Measurements from ENCODE around the gene BBS2.

Gene BBS2

DNA sequence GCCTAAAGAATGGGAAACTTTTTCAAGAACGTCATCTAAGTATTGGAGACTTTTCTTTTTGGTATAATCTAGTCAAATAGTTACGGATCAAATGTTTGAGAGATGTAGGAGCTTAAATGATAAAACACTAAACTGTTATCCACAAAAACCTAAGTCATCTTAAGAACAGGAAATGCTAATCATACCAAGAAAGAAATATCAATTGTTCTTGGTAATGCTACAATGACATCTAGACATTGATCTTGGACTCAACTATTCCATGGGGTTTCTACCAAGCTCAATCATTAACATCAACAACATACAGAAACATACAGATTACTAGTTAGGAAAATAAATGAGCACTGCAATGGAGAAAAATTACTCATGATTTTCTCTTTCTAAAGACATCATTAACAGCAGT is 72.5 kb downstream of the BBS2 start:
- ChIA-PET CTCF (interaction anchor here (1.0 to 1.6 kb wide), 3 partner anchors 130 to 982 kb away, joined by 3 read pairs; no protein-coding TSS in a partner anchor), POLR2A (no interaction called here)
- no peak for DNase-seq (ENCODE audit: low read depth, low spot score)
- no peak overlapping the region for H3K4me3 ChIP-seq (ENCODE audit: low read depth, low read length)
- TF ChIP-seq, protein P1, sequence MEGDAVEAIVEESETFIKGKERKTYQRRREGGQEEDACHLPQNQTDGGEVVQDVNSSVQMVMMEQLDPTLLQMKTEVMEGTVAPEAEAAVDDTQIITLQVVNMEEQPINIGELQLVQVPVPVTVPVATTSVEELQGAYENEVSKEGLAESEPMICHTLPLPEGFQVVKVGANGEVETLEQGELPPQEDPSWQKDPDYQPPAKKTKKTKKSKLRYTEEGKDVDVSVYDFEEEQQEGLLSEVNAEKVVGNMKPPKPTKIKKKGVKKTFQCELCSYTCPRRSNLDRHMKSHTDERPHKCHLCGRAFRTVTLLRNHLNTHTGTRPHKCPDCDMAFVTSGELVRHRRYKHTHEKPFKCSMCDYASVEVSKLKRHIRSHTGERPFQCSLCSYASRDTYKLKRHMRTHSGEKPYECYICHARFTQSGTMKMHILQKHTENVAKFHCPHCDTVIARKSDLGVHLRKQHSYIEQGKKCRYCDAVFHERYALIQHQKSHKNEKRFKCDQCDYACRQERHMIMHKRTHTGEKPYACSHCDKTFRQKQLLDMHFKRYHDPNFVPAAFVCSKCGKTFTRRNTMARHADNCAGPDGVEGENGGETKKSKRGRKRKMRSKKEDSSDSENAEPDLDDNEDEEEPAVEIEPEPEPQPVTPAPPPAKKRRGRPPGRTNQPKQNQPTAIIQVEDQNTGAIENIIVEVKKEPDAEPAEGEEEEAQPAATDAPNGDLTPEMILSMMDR (IDR thresholded peaks at IDR 0.05; ENCODE audit: insufficient read depth, low read length, missing control alignments), result no peak

DNA sequence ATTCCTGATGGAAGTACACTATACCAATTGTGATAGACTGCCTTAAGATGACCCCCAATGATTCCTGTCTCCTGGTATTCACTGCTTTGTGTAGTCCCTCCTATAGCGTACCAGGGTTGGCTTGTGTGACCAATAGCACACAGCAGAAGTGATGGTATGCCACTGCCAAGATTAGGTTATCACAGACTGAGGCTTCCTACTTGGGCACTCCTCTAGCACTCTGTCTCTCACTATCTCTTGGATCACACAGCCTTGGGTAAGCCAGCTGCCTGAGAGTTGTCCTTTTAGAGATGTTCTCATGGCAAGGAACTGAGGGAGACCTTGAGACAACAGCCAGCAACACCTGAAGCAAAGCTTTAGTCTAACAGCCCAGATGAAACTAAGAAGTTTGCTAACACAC is 81.8 kb downstream of the BBS2 start:
- no peak for DNase-seq (ENCODE audit: low read depth, low spot score)
- H3K4me3 ChIP-seq (ENCODE audit: low read depth, low read length), result no peak overlapping the region
- ChIA-PET CTCF (interaction anchor here (0.6 to 1.8 kb wide), 3 partner anchors 11 to 355 kb away, joined by 3 to 4 read pairs (median 3); no protein-coding TSS in a partner anchor), POLR2A (no interaction called here)
- TF ChIP-seq, protein P1 (IDR thresholded peaks at IDR 0.05; ENCODE audit: insufficient read depth, low read length, missing control alignments), result no peak

DNA sequence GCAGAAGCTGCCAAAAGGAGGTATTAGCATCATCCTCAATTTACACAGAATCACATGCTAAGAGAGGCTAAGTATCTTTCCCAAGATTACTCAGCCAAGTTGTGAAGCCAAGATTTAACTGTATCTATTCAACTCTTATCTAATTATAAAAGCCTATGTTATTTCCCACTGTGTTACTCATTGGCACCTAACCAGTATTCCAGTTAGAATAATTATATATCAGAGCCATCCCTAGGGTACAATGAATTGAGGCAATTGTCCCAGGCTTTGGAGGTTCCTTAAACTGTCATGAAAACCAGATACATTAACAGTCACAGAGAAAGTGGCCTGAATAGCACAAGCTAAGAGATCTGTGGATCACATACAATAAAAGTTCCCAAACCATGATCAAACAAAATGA is 83.6 kb downstream of the BBS2 start:
- H3K4me3 ChIP-seq (ENCODE audit: low read depth, low read length), result no peak overlapping the region
- TF ChIP-seq, protein P1 (IDR thresholded peaks at IDR 0.05; ENCODE audit: insufficient read depth, low read length, missing control alignments), result no peak
- POLR2A ChIA-PET, result no interaction called here
- CTCF ChIA-PET, result interaction anchor here (1.1 to 1.6 kb wide), 2 partner anchors 10 to 15 kb away, joined by 3 to 4 read pairs; partner anchors contain the start of gene NUDT21
- DNase-seq (ENCODE audit: low read depth, low spot score), result no peak
